ENCODE measurements around the gene TMEM170A.

GRCh38 chr16:75497558-75497957, 33.1 kb upstream of the TMEM170A start:
- TF ChIP-seq GATA2 (IDR thresholded peaks at IDR 0.05; ENCODE audit: low read depth, low read length): no peak
- TF ChIP-seq GATA3 (IDR thresholded peaks at IDR 0.05; ENCODE audit: low read depth, low read length): no peak
